ENCODE results near the gene PRXL2A. TPM values are rescaled to one million over a fixed set of nuclear protein-coding genes. Genes with fewer than 3 reads are reported as not detected.

PRXL2A gene
- total RNA-seq (2013; cell fraction: nucleolus; rRNA removed): 4.0 and 4.3 TPM in 2 replicates
- total RNA-seq (2014; rRNA removed) (6.9 and 11.1 TPM in 2 replicates), total RNA-seq (2014; rRNA removed; fragmentation: Illumina TruSeq; extraction: Trizol) (14.7 and 15.6 TPM in 2 replicates), total RNA-seq (2021) (11.0 and 11.4 TPM in 2 replicates), polyA plus RNA-seq (2011; rRNA removed) (2.8 and 3.4 TPM in 2 replicates), polyA plus RNA-seq (2014; fragmentation: Illumina TruSeq; extraction: Trizol) (15.6 and 17.8 TPM in 2 replicates), polyA plus RNA-seq (2014; fragmentation: Nextera tagmentation; extraction: Ambion mirVana) (10 to 100 TPM in 1 of 2 experiments, 1 to 10 TPM in 1; 5.1 to 10.0 TPM), polyA plus RNA-seq (2014; rRNA removed) (10.0 and 12.6 TPM in 2 replicates), polyA plus RNA-seq (2016; fragmentation: Nextera tagmentation; extraction: Ambion mirVana) (10 to 100 TPM; 10.9 to 13.7 TPM), polyA minus RNA-seq (2011; rRNA and poly(A)+ RNA removed) (0.73 and 1.1 TPM in 2 replicates), Bru-seq, nascent RNA (percentile 51 among the genes with signal in this experiment), BruChase-seq, experiment 1, labeled RNA remaining after a 6-hour chase (percentile 54 among the genes with signal in this experiment), BruChase-seq, experiment 2, labeled RNA remaining after a 2-hour chase (percentile 47 among the genes with signal in this experiment)
- polyA plus RNA-seq (2011; ENCODE audit: low read depth): 12.7 TPM
- 1.3 and 1.6 TPM in 2 replicates for polyA plus RNA-seq (2011; cell fraction: cytosol; rRNA removed)
- 0.45 and 0.51 TPM in 2 replicates for polyA plus RNA-seq (2011; cell fraction: nucleus; rRNA removed)
- 17.3 and 17.8 TPM in 2 replicates for polyA plus RNA-seq (2012)
- polyA minus RNA-seq (2011; cell fraction: cytosol; rRNA and poly(A)+ RNA removed): not detected in 2 replicates
- polyA minus RNA-seq (2011; cell fraction: nucleus; rRNA and poly(A)+ RNA removed): 0.24 and 0.38 TPM in 2 replicates
- long read RNA-seq, experiment 1: 0 reads
- long read RNA-seq, experiment 2, full-length matches to known transcripts: 7 of 7 reads
- long read RNA-seq, experiment 2, partial matches to known transcripts: 0 of 7 reads
- long read RNA-seq, experiment 2, other reads (novel, unspliced or antisense): 0 of 7 reads

- RAD21 ChIA-PET (ENCODE audit: unreplicated experiment): interaction anchor here (0.9 to 3.3 kb wide), 4 partner anchors 12 to 191 kb away, joined by 3 to 22 read pairs (median 8); no protein-coding TSS in a partner anchor
- no peaks in the 10 kb centered on the region; the same call in 1 of the 2 replicates for H3K4me1 ChIP-seq (ENCODE audit: control insufficient read depth, insufficient read depth, low read length)
- H3K27ac ChIP-seq (ENCODE audit: control insufficient read depth, insufficient read depth): no peak within 1 kb of the TSS
- no peak for DNase-seq (ENCODE audit: low read depth, low spot score)
- H4K20me1 ChIP-seq (ENCODE audit: control insufficient read depth, insufficient read depth): no peaks in the 10 kb centered on the region
- intact Hi-C loops (cut with micrococcal nuclease; ENCODE audit: unreplicated experiment) (no loop called here), in situ Hi-C loops (cut with MboI) (no loop called here)
- no peaks in the 10 kb centered on the region for H3K36me3 ChIP-seq (ENCODE audit: control insufficient read depth in 2 of 2, insufficient read depth in 2 of 2, low read length in 1 of 2)
- H3K9ac ChIP-seq (ENCODE audit: control insufficient read depth, insufficient read depth, low read length): peak within 1 kb of the TSS; percentile 64
- H3K4me2 ChIP-seq (ENCODE audit: control insufficient read depth, insufficient read depth): peak within 1 kb of the TSS; percentile 68
- SMC1A ChIA-PET (ENCODE audit: uncharacterized antibody, unreplicated experiment): interaction anchor here (0.8 to 1.4 kb wide), 3 partner anchors 18 to 97 kb away, joined by 3 to 5 read pairs (median 4); no protein-coding TSS in a partner anchor
- CTCF ChIA-PET: interaction anchor here (0.8 to 1.8 kb wide), 3 partner anchors 12 to 26 kb away, joined by 3 to 8 read pairs (median 4); no protein-coding TSS in a partner anchor
- FAIRE-seq: no peak
- peaks cover 0 to 3% of the 10 kb centered on the region in 2 experiments; a peak in 2 of 4 replicates for H3K27me3 ChIP-seq (replicated peaks in 1 of 2; ENCODE audit: control insufficient read depth in 2 of 2, insufficient read depth in 2 of 2, low read length in 1 of 2)
- H2AFZ ChIP-seq (ENCODE audit: control insufficient read depth, low read depth, low read length): peak within 1 kb of the TSS; percentile 88
- POLR2A ChIA-PET: interaction anchor here (0.7 to 1.4 kb wide), 4 partner anchors 13 to 1292 kb away, joined by 3 to 10 read pairs (median 3); no protein-coding TSS in a partner anchor
- H3K4me3 ChIP-seq: peak within 1 kb of the TSS; percentile 77
- 3% methylated on average over 82 of the region's 96 CpGs for WGBS (ENCODE audit: insufficient coverage, insufficient replicate concordance, low lambda C conversion rate, missing lambda C conversion rate)
- no TSS peak for BruUV-seq (replicated peaks)
- no peaks in the 10 kb centered on the region for H3K79me2 ChIP-seq (ENCODE audit: control insufficient read depth, insufficient read depth, low read length)
- peak; percentile 97 for ATAC-seq
- no peaks in the 10 kb centered on the region for H3K9me3 ChIP-seq (replicated peaks; ENCODE audit: control insufficient read depth, insufficient read depth, low read length)
- no peak for TF ChIP-seq E2F4 (IDR thresholded peaks at IDR 0.05; ENCODE audit: low read depth, low read length)
- TF ChIP-seq SUZ12 (IDR thresholded peaks at IDR 0.05; ENCODE audit: unreplicated experiment): no peak
- TF ChIP-seq HSF1 (IDR thresholded peaks at IDR 0.05; ENCODE audit: low read depth, low read length): no peak
- no peak for TF ChIP-seq CTCF (IDR thresholded peaks at IDR 0.05 in 2 of 3, conservative IDR thresholded peaks at IDR 0.05 in 1 of 3; ENCODE audit: control insufficient read depth in 2 of 3, extremely low read depth in 1 of 3, insufficient read depth in 1 of 3, low read depth in 3 of 3, low read length in 3 of 3)
- no peak for TF ChIP-seq ZNF592 (IDR thresholded peaks at IDR 0.05)
- peak; percentile 25; the same call in 1 of the 2 replicates for TF ChIP-seq RAD51 (IDR thresholded peaks at IDR 0.05)
- TF ChIP-seq ATF7 (IDR thresholded peaks at IDR 0.05; ENCODE audit: low read depth): no peak
Observed at GRCh38 chr10:80408242-80409101, at the start of gene PRXL2A. PRXL2A (plus strand) TSS chr10:80408551; CDS start chr10:80420468, 11,917 bp downstream.

All from GM12878 (cell line).